HG02642 (cell line): ENCODE results near the gene TIMM23.

Experiments used
- ATAC-seq: cut with Tn5 transposase; IDR thresholded peaks from one replicate; pipeline ENCODE4 v1.9.1; 2021; ENCODE audit warnings: mild to moderate bottlenecking; ENCODE audit not compliant: unreplicated experiment, poor library complexity

TIMM23 gene

GRCh38 chr10:46019569-46020343 is 47.5 kb downstream of the TIMM23 start:
- ATAC-seq = no peak

GRCh38 chr10:46020344-46020657 is 48.0 kb downstream of the TIMM23 start:
- ATAC-seq = no peak

- ATAC-seq = peak; percentile 93
Measured at GRCh38 chr10:46022978-46023702, 50.9 kb downstream of the TIMM23 start.

GRCh38 chr10:46024948-46025347 is 52.7 kb downstream of the TIMM23 start:
- no peak for ATAC-seq

GRCh38 chr10:46025406-46025805 is 53.1 kb downstream of the TIMM23 start:
- ATAC-seq = no peak

- ATAC-seq = no peak
Measured at GRCh38 chr10:46026106-46026505, 53.8 kb downstream of the TIMM23 start.

GRCh38 chr10:46028584-46029460 is 56.5 kb downstream of the TIMM23 start:
- peak; percentile 34 for ATAC-seq

GRCh38 chr10:46029461-46030030 is 57.3 kb downstream of the TIMM23 start:
- no peak for ATAC-seq

- peak; percentile 96 for ATAC-seq
Measured at GRCh38 chr10:46030091-46030937, 58.0 kb downstream of the TIMM23 start, which contains the start of gene NCOA4. Gene NCOA4 (minus strand): TSS chr10:46030623. CDS start chr10:46016680, 13,943 bp downstream.

- no peak for ATAC-seq
Measured at GRCh38 chr10:46031648-46032532, 59.6 kb downstream of the TIMM23 start.

GRCh38 chr10:46033602-46034011 is 61.3 kb downstream of the TIMM23 start:
- ATAC-seq = no peak

GRCh38 chr10:46035923-46036849 is 63.9 kb downstream of the TIMM23 start:
- ATAC-seq = no peak

- ATAC-seq = no peak
Measured at GRCh38 chr10:46037107-46037825, 65.0 kb downstream of the TIMM23 start.

GRCh38 chr10:46040004-46040403 is 67.7 kb downstream of the TIMM23 start:
- no peak for ATAC-seq

GRCh38 chr10:46042527-46042926 is 70.2 kb downstream of the TIMM23 start:
- ATAC-seq = no peak

- no peak for ATAC-seq
Measured at GRCh38 chr10:46046261-46046660, 74.0 kb downstream of the TIMM23 start, which contains the start of gene MSMB. Gene MSMB (minus strand): TSS chr10:46046269. CDS start chr10:46046237, 32 bp downstream.

GRCh38 chr10:46048152-46048551 is 75.9 kb downstream of the TIMM23 start:
- ATAC-seq = no peak
